Endodermal cell (in vitro differentiated cells): ENCODE data around the gene MIA. TPM values are rescaled to one million over a fixed set of nuclear protein-coding genes. Genes with fewer than 3 reads are reported as not detected.
A peak's percentile ranks its signal among the peaks of the same experiment; 100 is the strongest.

Experiments
- DNase-seq: peaks from one replicate; pipeline ENCODE4 v3.0.0-alpha.2; 2017
- H3K27ac ChIP-seq: 2 replicates; pipeline ENCODE4 v1.5.1; 2013; ENCODE audit warnings: mild to moderate bottlenecking, low read depth, low read length, moderate library complexity
- H3K27me3 ChIP-seq: 2 replicates; pipeline ENCODE4 v1.6.1; 2013; ENCODE audit warnings: mild to moderate bottlenecking, low read length, moderate library complexity; ENCODE audit not compliant: insufficient read depth, control insufficient read depth, poor library complexity, severe bottlenecking
- H3K36me3 ChIP-seq: 2 replicates; pipeline ENCODE4 v1.7.0; 2013; ENCODE audit warnings: mild to moderate bottlenecking, low read length, moderate library complexity; ENCODE audit not compliant: control insufficient read depth, insufficient read depth
- H3K4me1 ChIP-seq: one replicate; pipeline ENCODE4 v1.7.0; 2013; ENCODE audit warnings: low read length; ENCODE audit not compliant: control insufficient read depth, insufficient read depth
- H3K4me3 ChIP-seq: 2 replicates; pipeline ENCODE4 v1.5.1; 2013; ENCODE audit warnings: mild to moderate bottlenecking, low read length, moderate library complexity
- H3K9ac ChIP-seq: 2 replicates; pipeline ENCODE4 v1.6.1; 2013; ENCODE audit warnings: mild to moderate bottlenecking, low read length, moderate library complexity; ENCODE audit not compliant: poor library complexity, severe bottlenecking; ENCODE audit errors: extremely low read depth
- H3K9me3 ChIP-seq: 2 replicates; pipeline ENCODE4 v1.6.1; 2013; ENCODE audit warnings: mild to moderate bottlenecking, low read length, moderate library complexity; ENCODE audit not compliant: control insufficient read depth
- H3K27ac Mint-ChIP-seq: 2 replicates; pipeline ENCODE4 v1.8.0; 2020; ENCODE audit warnings: mixed read lengths
- H3K27me3 Mint-ChIP-seq: 2 replicates; pipeline ENCODE4 v1.8.0; 2021; ENCODE audit warnings: mild to moderate bottlenecking, mixed read lengths; ENCODE audit not compliant: insufficient read depth
- H3K36me3 Mint-ChIP-seq: 2 replicates; pipeline ENCODE4 v1.8.0; 2020; ENCODE audit warnings: low read depth, mixed read lengths
- H3K4me1 Mint-ChIP-seq: 2 replicates; pipeline ENCODE4 v1.8.0; 2020; ENCODE audit warnings: mixed read lengths
- H3K4me3 Mint-ChIP-seq: 2 replicates; pipeline ENCODE4 v1.8.0; 2020; ENCODE audit warnings: mild to moderate bottlenecking, moderate library complexity, mixed read lengths
- H3K9me3 Mint-ChIP-seq: 2 replicates; pipeline ENCODE4 v1.8.0; 2020; ENCODE audit warnings: mild to moderate bottlenecking, mixed read lengths
- WGBS, 2 experiments: methylation state at CpG; one replicate each; pipeline versions ENCODE4 v1.1.5 to v1.1.7; 2013; ENCODE audit warnings: missing lambda C conversion rate in 2 of 2, mixed read lengths in 1 of 2; ENCODE audit not compliant: insufficient coverage in 1 of 2, insufficient read length in 1 of 2; 5-methylcytosine and 5-hydroxymethylcytosine counted together
- total RNA-seq, 2 donors: library from RNA; stranded (reverse); fragmentation: NEBNext Ultra II Directional in 1 of 2; extraction: Animal tissue kit (Norgen Biotek cat#: 25700) in 1 of 2; gene quantifications; 2 replicates in 1 of 2; 3 replicates in 1 of 2; pipeline ENCODE4 v1.2.1, GENCODE V29; 2021
- TF ChIP-seq, protein P1 (sequence below): fragments of 200-600 bp; sonication (generic); conservative IDR thresholded peaks from 2 replicates; pipeline ENCODE4 v1.5.0; 2021; ENCODE audit warnings: antibody characterized with exemption, mild to moderate bottlenecking

The MIA gene
- total RNA-seq, 2 donors from 2014 or later, result not detected

DNA sequence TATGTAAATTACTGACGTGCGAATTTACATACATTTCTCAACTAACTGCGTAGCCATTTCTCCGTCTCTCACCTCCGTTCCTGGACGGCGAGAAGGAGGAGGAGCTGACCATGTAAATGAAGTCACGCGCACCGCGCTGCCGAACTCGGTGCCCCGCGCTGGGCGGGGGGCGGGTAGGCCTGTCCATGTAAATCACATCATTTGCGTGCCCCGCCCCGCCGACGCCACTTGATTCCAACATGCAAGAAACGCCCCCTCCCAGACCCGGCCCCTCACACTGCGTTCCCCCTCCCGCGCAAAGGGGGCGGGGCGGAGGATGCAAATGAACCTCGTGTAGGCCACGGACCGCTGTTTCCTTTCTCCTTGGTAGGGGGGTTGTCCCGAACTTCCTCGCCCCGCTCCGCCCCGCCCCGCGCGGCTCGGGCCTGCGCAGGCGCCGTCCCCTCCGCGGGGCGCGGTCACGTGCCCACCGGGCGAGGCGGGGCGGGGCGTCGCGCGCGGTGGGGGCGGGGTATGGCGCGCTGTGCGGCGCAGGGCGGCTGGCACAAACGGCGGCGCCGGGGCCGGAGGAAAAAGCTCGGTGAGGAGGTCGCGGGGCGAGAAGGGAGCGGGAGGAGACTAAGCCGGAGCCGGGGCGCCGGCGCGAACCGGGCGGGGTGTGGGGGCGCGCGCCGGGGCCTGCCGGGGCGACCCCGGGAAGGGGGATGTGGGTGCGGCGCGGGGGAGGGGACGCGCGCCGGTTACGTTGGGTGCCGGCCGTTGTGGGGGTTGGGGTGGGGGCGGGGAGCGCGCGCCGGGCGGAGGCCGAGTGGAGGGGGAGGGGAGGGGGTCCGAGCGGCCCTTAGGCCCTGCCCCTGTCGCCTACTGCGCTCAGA, 23.6 kb downstream of the MIA start, which contains the start of gene EGLN2:
Gene EGLN2, plus strand, starts transcription at position 509 of the 875 bp plus-strand sequence. CDS start 1,382 bp downstream, outside the sequence.
- H3K27me3 Mint-ChIP-seq, result no peaks in the 10 kb centered on the region

DNA sequence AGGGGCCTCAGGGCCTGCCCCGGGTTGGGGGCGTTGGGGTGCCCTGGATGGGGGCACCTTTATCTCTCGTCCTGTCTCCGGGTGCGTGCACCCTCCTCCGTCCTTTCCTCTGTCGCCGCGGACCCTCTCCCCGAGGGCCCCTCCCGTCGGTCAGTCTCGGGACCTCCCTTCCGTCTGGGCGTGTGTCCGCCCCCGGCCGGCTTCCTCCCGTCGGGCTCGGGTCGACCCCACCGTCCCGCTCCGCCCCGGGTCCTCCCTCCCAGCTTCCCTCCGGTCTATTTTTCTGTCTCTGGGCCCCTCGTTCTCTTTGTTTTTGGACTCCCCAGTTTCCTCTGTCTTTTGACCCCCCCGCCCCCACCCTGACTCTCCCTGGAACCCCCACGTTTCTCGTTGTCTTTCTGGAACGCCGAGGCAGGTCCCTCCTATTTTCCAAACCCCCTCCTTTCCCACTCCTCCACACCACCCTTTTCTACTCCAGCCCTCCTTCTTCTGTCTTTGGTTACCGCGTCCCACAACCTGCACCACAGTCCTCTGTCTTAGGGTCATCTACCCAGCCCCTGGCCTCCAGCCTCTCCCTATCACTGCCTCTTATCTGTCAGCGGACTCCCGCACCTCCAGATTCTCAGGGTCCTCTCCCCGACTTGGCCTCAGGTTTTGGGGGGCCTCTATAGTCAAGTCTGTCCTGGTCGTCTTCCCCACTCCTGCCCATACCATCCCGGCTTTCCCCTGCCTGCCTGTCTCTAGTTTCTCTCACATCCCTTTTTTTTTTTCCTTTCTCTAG, 24.4 kb downstream of the MIA start:
- Histone ChIP-seq H3K4me3 (peak overlapping the region; percentile 94), H3K27ac (no peak overlapping the region), H3K9me3 (no peaks in the 10 kb centered on the region), H3K36me3 (peaks cover 47% of the 10 kb centered on the region), H3K9ac (peak overlapping the region; percentile 92), H3K27me3 (no peaks in the 10 kb centered on the region), H3K4me1 (peaks cover 29% of the 10 kb centered on the region)
- H3K4me1 Mint-ChIP-seq, result peaks cover 44% of the 10 kb centered on the region
- WGBS, 2 experiments, result 4 to 20% methylated on average over 12 to 40 of the region's 40 CpGs
- H3K9me3 Mint-ChIP-seq, result no peaks in the 10 kb centered on the region
- no peaks in the 10 kb centered on the region for H3K27me3 Mint-ChIP-seq
- peak overlapping the region; percentile 92 for H3K27ac Mint-ChIP-seq
- peak overlapping the region; percentile 91 for H3K4me3 Mint-ChIP-seq
- TF ChIP-seq, protein P1, sequence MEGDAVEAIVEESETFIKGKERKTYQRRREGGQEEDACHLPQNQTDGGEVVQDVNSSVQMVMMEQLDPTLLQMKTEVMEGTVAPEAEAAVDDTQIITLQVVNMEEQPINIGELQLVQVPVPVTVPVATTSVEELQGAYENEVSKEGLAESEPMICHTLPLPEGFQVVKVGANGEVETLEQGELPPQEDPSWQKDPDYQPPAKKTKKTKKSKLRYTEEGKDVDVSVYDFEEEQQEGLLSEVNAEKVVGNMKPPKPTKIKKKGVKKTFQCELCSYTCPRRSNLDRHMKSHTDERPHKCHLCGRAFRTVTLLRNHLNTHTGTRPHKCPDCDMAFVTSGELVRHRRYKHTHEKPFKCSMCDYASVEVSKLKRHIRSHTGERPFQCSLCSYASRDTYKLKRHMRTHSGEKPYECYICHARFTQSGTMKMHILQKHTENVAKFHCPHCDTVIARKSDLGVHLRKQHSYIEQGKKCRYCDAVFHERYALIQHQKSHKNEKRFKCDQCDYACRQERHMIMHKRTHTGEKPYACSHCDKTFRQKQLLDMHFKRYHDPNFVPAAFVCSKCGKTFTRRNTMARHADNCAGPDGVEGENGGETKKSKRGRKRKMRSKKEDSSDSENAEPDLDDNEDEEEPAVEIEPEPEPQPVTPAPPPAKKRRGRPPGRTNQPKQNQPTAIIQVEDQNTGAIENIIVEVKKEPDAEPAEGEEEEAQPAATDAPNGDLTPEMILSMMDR, result no peak
- DNase-seq, result no peak
- H3K36me3 Mint-ChIP-seq, result peaks cover 33% of the 10 kb centered on the region

More for the DNA sequence above, 23.6 kb downstream of the MIA start, which contains the start of gene EGLN2:
- Mint-ChIP-seq H3K9me3 (no peaks in the 10 kb centered on the region), H3K4me3 (peak within 1 kb of the TSS; percentile 91), H3K36me3 (peaks cover 28% of the 10 kb centered on the region), H3K4me1 (peaks cover 36% of the 10 kb centered on the region), H3K27ac (peak within 1 kb of the TSS; percentile 100)
- Histone ChIP-seq H3K4me3 (peak within 1 kb of the TSS; percentile 94), H3K9me3 (no peaks in the 10 kb centered on the region), H3K36me3 (peaks cover 39% of the 10 kb centered on the region), H3K9ac (peak within 1 kb of the TSS; percentile 92), H3K4me1 (peaks cover 24% of the 10 kb centered on the region), H3K27ac (peak within 1 kb of the TSS; percentile 85), H3K27me3 (no peaks in the 10 kb centered on the region)
- WGBS, 2 experiments, result 0 to 1% methylated on average over 8 to 81 of the region's 110 CpGs
- peak; percentile 100 for DNase-seq
- TF ChIP-seq, protein P1, result no peak

DNA sequence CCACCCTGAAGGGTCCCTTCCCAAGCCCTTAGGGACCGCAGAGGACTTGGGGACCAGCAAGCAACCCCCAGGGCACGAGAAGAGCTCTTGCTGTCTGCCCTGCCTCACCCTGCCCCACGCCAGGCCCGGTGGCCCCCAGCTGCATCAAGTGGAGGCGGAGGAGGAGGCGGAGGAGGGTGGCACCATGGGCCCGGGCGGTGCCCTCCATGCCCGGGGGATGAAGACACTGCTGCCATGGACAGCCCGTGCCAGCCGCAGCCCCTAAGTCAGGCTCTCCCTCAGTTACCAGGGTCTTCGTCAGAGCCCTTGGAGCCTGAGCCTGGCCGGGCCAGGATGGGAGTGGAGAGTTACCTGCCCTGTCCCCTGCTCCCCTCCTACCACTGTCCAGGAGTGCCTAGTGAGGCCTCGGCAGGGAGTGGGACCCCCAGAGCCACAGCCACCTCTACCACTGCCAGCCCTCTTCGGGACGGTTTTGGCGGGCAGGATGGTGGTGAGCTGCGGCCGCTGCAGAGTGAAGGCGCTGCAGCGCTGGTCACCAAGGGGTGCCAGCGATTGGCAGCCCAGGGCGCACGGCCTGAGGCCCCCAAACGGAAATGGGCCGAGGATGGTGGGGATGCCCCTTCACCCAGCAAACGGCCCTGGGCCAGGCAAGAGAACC, 25.1 kb downstream of the MIA start:
- Histone ChIP-seq H3K36me3 (peaks cover 54% of the 10 kb centered on the region), H3K4me1 (peaks cover 29% of the 10 kb centered on the region)
- TF ChIP-seq, protein P1, result no peak

More for the DNA sequence above, 25.1 kb downstream of the MIA start:
- Histone ChIP-seq H3K4me3 (peak overlapping the region; percentile 94), H3K27ac (no peak overlapping the region), H3K9me3 (no peaks in the 10 kb centered on the region), H3K27me3 (no peaks in the 10 kb centered on the region), H3K9ac (peak overlapping the region; percentile 92)
- Mint-ChIP-seq H3K4me3 (peak overlapping the region; percentile 91), H3K36me3 (peaks cover 38% of the 10 kb centered on the region), H3K4me1 (peaks cover 50% of the 10 kb centered on the region), H3K27ac (peak overlapping the region; percentile 92), H3K27me3 (no peaks in the 10 kb centered on the region), H3K9me3 (no peaks in the 10 kb centered on the region)
- WGBS, 2 experiments, result 90 to 98% methylated on average over 17 to 27 of the region's 27 CpGs
- no peak for DNase-seq
